Nephron progenitor cell (in vitro differentiated cells): ENCODE data around the gene SIPA1L3.

Source experiments
- DNase-seq: peaks from one replicate; pipeline ENCODE4 v3.0.0; 2021
- H3K27ac Mint-ChIP-seq: 2 replicates; pipeline ENCODE4 v1.8.0; 2021; ENCODE audit warnings: mild to moderate bottlenecking, moderate library complexity, mixed read lengths
- H3K27me3 Mint-ChIP-seq: 2 replicates; pipeline ENCODE4 v1.8.0; 2021; ENCODE audit warnings: mild to moderate bottlenecking, low read depth, mixed read lengths; ENCODE audit not compliant: poor library complexity
- H3K36me3 Mint-ChIP-seq: 2 replicates; pipeline ENCODE4 v1.8.0; 2021; ENCODE audit warnings: low read depth, mixed read lengths
- H3K4me1 Mint-ChIP-seq: 2 replicates; pipeline ENCODE4 v1.8.0; 2021; ENCODE audit warnings: mixed read lengths
- H3K4me3 Mint-ChIP-seq: 2 replicates; pipeline ENCODE4 v1.8.0; 2021; ENCODE audit warnings: mild to moderate bottlenecking, moderate library complexity, mixed read lengths
- H3K9me3 Mint-ChIP-seq: 2 replicates; pipeline ENCODE4 v1.8.0; 2021; ENCODE audit warnings: mild to moderate bottlenecking, moderate library complexity, mixed read lengths
- CTCF ChIP-seq: fragments of 200-600 bp; sonication (generic); IDR thresholded peaks from 2 replicates; pipeline ENCODE4 v1.5.0; 2021; ENCODE audit warnings: antibody characterized with exemption

SIPA1L3 gene

GRCh38 chr19:37874784-37875183 is 32.2 kb upstream of the SIPA1L3 start:
- Mint-ChIP-seq H3K4me3 (peak overlapping the region; percentile 25), H3K27me3 (no peaks in the 10 kb centered on the region), H3K36me3 (peaks cover 11% of the 10 kb centered on the region), H3K9me3 (peaks cover 71% of the 10 kb centered on the region), H3K4me1 (peaks cover 15% of the 10 kb centered on the region), H3K27ac (peak overlapping the region; percentile 88)
- TF ChIP-seq CTCF = no peak
- no peak for DNase-seq

- Mint-ChIP-seq H3K27ac (no peak overlapping the region), H3K4me3 (no peak overlapping the region), H3K36me3 (peaks cover 5% of the 10 kb centered on the region), H3K4me1 (peaks cover 15% of the 10 kb centered on the region), H3K27me3 (no peaks in the 10 kb centered on the region), H3K9me3 (peaks cover 64% of the 10 kb centered on the region)
- no peak for TF ChIP-seq CTCF
- DNase-seq = no peak
These were observed 31.0 kb upstream of the SIPA1L3 start for GRCh38 chr19:37876032-37876431.

GRCh38 chr19:37877147-37877546 is 29.9 kb upstream of the SIPA1L3 start:
- Mint-ChIP-seq H3K36me3 (peaks cover 5% of the 10 kb centered on the region), H3K4me1 (peaks cover 15% of the 10 kb centered on the region), H3K9me3 (peaks cover 64% of the 10 kb centered on the region), H3K27me3 (no peaks in the 10 kb centered on the region), H3K27ac (no peak overlapping the region), H3K4me3 (no peak overlapping the region)
- DNase-seq = no peak
- no peak for TF ChIP-seq CTCF

GRCh38 chr19:37885392-37885791 is 21.6 kb upstream of the SIPA1L3 start:
- H3K4me1 Mint-ChIP-seq = no peaks in the 10 kb centered on the region

GRCh38 chr19:37886571-37886970 is 20.4 kb upstream of the SIPA1L3 start:
- Mint-ChIP-seq H3K4me3 (no peak overlapping the region), H3K4me1 (no peaks in the 10 kb centered on the region), H3K27ac (no peak overlapping the region), H3K9me3 (peaks cover 41% of the 10 kb centered on the region), H3K27me3 (peaks cover 9% of the 10 kb centered on the region), H3K36me3 (no peaks in the 10 kb centered on the region)
- DNase-seq = no peak
- no peak for TF ChIP-seq CTCF

More at GRCh38 chr19:37885392-37885791, 21.6 kb upstream of the SIPA1L3 start:
- peaks cover 46% of the 10 kb centered on the region for H3K9me3 Mint-ChIP-seq
- no peak overlapping the region for H3K4me3 Mint-ChIP-seq
- H3K36me3 Mint-ChIP-seq = no peaks in the 10 kb centered on the region
- peaks cover 8% of the 10 kb centered on the region for H3K27me3 Mint-ChIP-seq
- no peak for DNase-seq
- no peak for TF ChIP-seq CTCF
- H3K27ac Mint-ChIP-seq = no peak overlapping the region

GRCh38 chr19:37893845-37894575 is 13.0 kb upstream of the SIPA1L3 start:
- peaks cover 24% of the 10 kb centered on the region for H3K27me3 Mint-ChIP-seq
- H3K4me1 Mint-ChIP-seq = peaks cover 9% of the 10 kb centered on the region
- no peak overlapping the region for H3K4me3 Mint-ChIP-seq
- H3K36me3 Mint-ChIP-seq = no peaks in the 10 kb centered on the region
- DNase-seq = no peak
- H3K9me3 Mint-ChIP-seq = peaks cover 4% of the 10 kb centered on the region
- no peak overlapping the region for H3K27ac Mint-ChIP-seq
- no peak for TF ChIP-seq CTCF
